HEK293T (cell line): Measurements from ENCODE around the gene VAV1.
"Not testable (repeated sequence)": the region's sequence is repeated elsewhere in the genome, so short reads cannot be mapped to it uniquely, and the experiment has no call there.

ENCODE experiments used
- ARNT ChIP-seq: fragments of 450-650 bp; IDR thresholded peaks from 2 replicates; pipeline ENCODE4 v1.6.1; 2017; ENCODE audit warnings: mild to moderate bottlenecking
- FOXA1 ChIP-seq: fragments of 450-650 bp; IDR thresholded peaks from 2 replicates; pipeline ENCODE4 v1.6.1; 2016; ENCODE audit warnings: mild to moderate bottlenecking

DNA sequence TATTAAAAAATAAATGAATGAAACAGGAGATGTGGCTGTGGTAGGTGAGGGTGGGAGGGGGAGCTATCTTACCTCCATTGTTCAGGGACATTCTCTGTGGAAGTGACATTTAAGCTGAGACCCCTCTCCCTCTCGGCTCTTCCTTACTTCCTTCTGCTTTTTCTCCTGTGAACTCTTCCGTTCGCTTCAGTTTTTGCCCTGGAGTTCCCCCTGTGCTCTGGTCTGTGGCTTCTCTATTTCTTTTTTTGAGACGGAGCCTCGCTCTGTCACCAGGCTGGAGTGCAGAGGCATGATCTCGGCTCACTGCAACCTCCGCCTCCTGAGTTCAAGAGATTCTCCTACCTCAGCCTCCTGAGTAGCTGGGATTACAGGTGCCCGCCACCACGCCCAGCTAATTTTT lies 58.6 kb downstream of the VAV1 start:
- not testable (repeated sequence) for TF ChIP-seq FOXA1, ARNT
